Measurements from ENCODE around the gene DCANP1.

Gene DCANP1

GRCh38 chr5:135457424-135458071 lies 10.4 kb upstream of the DCANP1 start:
- in situ Hi-C loops (cut with HindIII; ENCODE audit: low sequenced_read_pairs), result no loop called here

DNA sequence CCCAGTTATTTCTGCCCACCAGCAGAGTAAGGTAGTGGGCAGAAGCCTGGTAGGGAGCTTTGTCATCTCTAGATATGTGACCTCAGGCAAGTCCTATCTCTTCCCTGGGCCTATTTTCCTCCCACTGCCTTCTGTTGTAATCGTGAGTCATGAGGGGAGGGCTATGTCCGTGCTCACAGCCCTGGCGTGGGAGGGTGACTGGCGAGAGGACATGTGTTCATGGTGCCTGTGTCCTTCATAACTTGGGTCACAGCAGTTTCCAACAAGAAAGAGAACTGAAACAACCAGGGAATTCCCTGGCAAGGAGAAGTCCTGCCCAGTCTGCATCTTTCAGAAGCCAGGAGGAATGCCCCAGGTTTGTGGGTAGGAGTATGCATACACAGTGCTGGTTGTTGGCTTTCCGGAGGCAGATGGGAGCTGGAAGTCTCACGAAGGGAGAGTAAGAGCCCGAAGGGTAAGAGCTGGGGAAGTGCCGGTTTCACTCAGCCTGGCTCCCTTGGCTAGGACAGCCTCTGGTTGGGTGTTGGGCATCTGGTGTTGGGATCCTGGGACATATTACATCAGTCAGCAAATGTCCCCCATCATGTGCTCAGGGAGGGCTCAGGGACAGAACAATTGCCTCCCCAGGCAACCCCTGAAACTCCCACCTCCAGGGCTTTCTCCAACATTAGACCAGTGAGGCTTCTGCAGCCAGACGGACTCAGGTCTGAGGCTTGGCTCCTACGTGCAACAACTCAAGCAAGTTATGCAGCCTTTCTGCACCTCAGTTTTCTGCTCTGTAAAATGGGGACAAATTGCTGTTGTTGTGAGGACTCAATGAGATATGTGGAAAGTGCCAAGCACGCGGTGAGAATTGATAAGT lies 9.3 kb upstream of the DCANP1 start:
- in situ Hi-C loops (cut with HindIII; ENCODE audit: low sequenced_read_pairs), result no loop called here

DNA sequence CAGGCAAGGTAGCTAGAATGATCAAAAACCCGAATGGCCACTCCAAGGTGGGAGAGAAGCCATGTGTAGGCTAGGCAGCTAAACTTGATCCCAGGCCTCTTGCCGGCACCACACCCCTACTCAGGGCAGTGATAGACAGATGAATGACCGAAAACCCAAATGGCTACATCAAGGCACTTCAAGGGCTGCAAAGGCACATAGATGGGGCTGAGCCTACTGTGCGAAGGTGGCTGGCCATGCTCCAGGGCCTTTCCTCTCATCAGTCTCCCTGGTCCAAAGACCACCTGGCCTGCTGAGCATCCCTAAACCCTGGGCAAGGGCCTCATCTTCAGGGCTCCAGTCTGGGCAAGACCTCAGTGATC lies 8.7 kb upstream of the DCANP1 start:
- in situ Hi-C loops (cut with HindIII; ENCODE audit: low sequenced_read_pairs), result no loop called here

DNA sequence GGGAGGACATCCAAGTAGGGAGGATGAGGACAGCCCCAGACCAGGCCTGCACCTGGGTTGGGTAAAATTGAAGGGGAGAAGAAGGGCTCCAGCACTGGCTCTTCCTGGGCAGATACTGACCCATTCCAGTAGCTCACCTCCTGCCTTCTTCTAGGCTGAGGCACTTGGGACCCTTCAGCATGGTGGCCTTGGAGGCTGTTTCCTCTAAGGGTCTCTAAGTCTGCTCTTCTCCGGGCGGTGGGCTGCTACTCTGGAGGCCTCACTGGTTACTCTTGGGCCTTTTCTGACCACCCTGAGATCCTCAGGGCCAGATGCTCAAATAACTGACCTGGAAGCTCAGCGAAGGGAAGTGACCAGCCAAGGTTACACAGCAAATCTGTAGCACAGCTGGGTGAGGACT lies 7.8 kb upstream of the DCANP1 start:
- in situ Hi-C loops (cut with HindIII; ENCODE audit: low sequenced_read_pairs), result no loop called here

DNA sequence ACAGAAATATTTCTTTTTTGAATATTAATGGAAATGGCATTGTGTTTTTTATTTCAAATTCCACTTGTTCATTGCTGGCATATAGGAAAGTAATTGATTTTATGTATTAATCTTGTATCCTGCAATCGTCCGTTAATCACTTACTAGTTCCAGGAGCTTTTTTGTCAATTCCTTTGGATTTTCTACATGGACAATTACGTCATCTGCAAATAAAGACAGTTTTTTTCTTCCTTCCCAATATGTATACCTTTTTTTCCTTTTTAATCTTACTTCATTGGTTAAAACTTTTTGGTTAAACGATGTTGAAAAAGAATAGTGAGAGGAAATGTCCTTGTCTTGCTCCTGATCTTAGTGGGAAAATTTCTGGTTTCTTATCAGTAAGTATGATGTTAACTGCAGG lies 6.5 kb upstream of the DCANP1 start:
- in situ Hi-C loops (cut with HindIII; ENCODE audit: low sequenced_read_pairs), result no loop called here

- in situ Hi-C loops (cut with HindIII; ENCODE audit: low sequenced_read_pairs), result no loop called here
Observed at GRCh38 chr5:135452321-135453030, 5.3 kb upstream of the DCANP1 start, which contains the start of gene TIFAB. Gene TIFAB (minus strand): TSS chr5:135452351. CDS start chr5:135449939, 2,412 bp downstream.

DNA sequence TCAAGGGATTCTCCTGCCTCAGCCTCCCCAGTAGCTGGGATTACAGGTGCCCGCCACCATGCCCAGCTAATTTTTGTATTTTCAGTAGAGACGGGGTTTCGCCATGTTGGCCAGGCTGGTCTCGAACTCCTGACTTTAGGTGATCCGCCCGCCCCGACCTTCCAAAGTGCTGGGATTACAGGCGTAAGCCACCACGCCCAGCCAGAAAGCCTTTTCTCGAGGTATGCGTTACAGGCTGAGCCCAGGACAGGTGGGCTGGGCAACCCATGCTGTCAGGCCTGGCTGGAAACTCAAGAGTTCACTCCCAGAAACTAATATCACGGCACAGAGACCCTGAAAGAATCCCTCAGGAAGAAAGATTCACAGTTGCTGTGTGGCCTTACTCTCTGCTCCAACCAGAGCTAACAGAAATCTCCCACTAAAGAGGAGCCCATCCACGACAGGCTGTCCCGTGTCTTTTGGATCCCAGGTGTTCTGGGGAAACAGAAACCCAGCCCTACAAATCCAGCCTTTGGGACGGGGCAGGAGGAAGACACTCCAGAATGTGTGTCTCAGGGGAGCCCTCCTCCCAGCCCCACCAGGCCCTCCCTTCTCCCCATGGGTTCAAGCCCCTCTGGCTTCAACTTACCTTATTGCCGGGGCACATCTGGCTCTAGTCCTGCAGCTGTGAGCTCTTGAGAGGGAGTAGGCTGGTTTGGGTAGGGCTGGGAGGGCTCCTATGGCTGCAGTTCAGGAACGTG lies 4.6 kb upstream of the DCANP1 start:
- in situ Hi-C loops (cut with HindIII; ENCODE audit: low sequenced_read_pairs), result no loop called here

DNA sequence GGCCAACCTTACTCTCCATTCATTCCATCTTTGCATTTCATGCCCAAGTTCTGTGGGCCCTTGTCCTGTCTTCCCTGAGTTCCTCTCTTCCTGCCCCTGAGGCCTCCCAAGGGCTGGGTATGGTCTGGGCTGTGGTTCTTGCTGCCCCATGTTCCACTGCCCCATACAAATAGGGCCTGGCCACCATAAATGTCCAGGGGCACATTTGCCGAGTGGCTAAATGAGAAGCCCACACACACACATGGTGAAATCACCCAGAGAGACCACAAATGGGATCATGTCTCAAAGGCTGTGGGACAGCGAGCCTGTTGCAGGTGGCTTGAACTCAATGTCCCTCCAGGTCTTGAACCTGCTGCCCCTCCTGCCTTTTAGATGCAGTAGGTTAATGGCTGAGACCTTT lies 3.8 kb upstream of the DCANP1 start:
- in situ Hi-C loops (cut with HindIII; ENCODE audit: low sequenced_read_pairs), result no loop called here

- in situ Hi-C loops (cut with HindIII; ENCODE audit: low sequenced_read_pairs), result no loop called here
Observed at GRCh38 chr5:135450336-135450735, 3.2 kb upstream of the DCANP1 start.

- in situ Hi-C loops (cut with HindIII; ENCODE audit: low sequenced_read_pairs), result no loop called here
Observed at GRCh38 chr5:135449644-135450043, 2.5 kb upstream of the DCANP1 start.

GRCh38 chr5:135448791-135449507 lies 1.8 kb upstream of the DCANP1 start:
- in situ Hi-C loops (cut with HindIII; ENCODE audit: low sequenced_read_pairs), result no loop called here

GRCh38 chr5:135448071-135448739 lies 1.1 kb upstream of the DCANP1 start:
- in situ Hi-C loops (cut with HindIII; ENCODE audit: low sequenced_read_pairs), result no loop called here

DNA sequence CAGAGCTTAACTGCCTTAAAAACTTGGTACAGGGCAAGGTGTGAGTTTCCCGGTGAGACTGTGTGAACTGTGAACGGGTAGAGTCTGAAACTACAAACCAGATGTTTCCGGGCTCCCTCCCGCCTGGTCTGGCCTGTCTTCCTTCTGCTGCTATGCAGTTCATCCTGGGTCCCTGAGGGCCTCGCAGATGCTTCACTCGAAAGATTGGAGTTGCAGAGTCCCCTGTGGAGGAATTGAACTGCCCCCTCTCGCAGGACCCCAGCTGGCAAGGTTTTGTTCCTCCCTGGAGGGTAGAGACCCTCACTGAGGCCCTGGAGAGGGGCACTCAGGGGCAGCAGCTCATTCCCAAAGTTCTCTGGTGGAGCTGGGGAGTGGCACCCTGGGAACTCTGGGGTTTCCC lies 533 bp downstream of the DCANP1 start:
- in situ Hi-C loops (cut with HindIII; ENCODE audit: low sequenced_read_pairs), result no loop called here

GRCh38 chr5:135446206-135446605 lies 942 bp downstream of the DCANP1 start:
- in situ Hi-C loops (cut with HindIII; ENCODE audit: low sequenced_read_pairs), result no loop called here

DNA sequence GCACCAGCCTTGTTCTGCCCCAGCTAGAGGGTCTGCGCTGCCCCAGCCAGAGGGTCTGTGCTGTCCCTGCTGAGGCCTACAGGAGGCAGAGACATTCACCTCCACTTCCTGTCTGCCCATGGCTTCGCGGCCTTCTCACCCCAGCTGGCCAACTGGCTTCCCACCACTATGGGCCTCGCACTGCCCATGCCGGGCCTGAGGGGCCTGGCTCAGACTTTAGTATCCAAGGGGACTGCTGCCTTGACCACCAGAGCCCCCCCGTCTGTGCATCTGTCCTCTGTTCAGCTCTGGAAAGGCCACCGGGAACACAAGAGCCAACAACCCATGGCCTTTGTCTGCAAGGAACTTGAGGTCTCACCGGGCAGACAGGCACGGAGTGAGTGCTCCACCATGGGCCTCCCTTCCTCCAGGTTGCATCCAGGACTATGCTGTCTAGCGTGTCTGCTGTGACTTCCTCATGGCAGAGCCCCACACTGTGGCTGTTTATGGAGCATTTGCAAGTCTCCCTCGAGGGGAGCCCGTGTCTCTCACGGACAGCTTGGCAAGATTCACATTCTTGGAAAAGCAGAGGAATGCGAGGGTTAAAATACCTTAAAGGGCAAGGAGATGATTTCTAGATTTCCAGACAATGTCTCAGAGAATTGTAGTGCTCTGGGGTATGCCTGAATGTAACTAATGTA lies 1.7 kb downstream of the DCANP1 start:
- in situ Hi-C loops (cut with HindIII; ENCODE audit: low sequenced_read_pairs), result no loop called here

- in situ Hi-C loops (cut with HindIII; ENCODE audit: low sequenced_read_pairs), result no loop called here
Observed at GRCh38 chr5:135444881-135445280, 2.3 kb downstream of the DCANP1 start.

GRCh38 chr5:135444360-135444759 lies 2.8 kb downstream of the DCANP1 start:
- in situ Hi-C loops (cut with HindIII; ENCODE audit: low sequenced_read_pairs), result no loop called here

DNA sequence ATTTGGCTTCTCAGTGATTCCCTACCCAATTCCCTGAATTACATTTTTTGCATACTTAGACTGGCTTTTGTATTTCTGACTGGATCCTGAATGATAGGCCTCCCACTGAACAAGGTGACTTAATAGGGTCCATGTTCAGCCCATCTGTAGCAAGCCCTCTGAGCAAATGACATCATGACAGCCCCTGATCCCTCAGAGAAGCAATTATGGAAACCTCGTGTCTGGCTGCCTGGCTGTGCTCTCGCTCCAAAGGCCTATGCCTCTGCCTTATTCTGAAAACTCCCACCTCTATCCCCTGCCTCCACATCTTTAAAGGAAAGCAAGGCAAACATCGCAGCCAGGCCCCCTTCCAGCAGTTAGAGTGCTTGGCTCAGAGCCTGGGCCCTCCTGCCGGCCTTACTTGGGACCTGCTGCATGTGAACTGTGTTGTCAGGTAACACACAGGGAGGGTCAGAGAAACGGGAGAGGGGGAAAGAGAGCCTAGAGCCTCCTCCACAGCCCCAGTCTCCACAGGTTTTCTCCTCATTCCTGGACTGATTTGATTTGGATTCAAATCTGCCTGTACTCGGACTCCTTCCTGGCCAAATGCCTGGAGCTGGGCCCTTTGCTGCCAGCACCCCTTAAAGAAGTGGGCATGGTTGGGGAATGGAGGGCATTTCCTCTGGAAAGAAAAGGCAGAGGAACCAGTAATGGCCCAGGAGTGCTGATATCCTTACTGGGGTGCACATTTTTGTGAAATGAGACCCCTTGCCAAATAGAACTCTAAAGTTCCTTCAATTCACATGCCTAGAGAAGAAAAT lies 3.8 kb downstream of the DCANP1 start:
- in situ Hi-C loops (cut with HindIII; ENCODE audit: low sequenced_read_pairs), result no loop called here
